ENCODE measurements around the gene KCNJ15. TPM values are rescaled to one million over a fixed set of nuclear protein-coding genes. Genes with fewer than 3 reads are reported as not detected.

Gene KCNJ15
- total RNA-seq, 3 donors from 2014 or later (not counting 1 experiment from before 2014, with no cell fraction given): 1.9 TPM; not detected in 2

DNA sequence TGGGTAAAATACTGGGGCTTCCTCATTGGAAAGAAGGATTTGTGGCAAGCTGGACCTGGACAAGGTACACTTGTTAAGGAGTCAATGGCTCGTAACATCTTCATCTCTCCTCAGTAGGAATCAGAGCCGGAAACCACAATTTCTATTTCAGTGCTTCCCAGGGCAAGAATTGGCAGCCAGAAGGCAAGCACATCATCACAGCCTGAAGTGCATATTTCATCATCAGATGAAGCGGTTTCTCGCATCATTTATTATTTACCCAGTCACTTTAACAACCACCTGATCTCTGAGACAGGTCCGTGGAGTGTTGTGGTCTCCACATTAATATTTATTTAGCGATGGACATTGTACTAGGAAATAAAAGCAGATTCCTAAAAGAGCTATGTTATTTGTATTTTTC, 55.0 kb downstream of the KCNJ15 start:
- Histone ChIP-seq H3K4me3 (ENCODE audit: low read length) (no peak overlapping the region), H3K4me1 (ENCODE audit: control insufficient read depth, insufficient read depth, low read length) (no peaks in the 10 kb centered on the region), H3K9me3 (ENCODE audit: control insufficient read depth, insufficient read depth, low read length) (no peaks in the 10 kb centered on the region), H3K36me3 (ENCODE audit: control insufficient read depth, insufficient read depth, low read length) (no peaks in the 10 kb centered on the region), H3K27me3 (ENCODE audit: control insufficient read depth, insufficient read depth, low read length) (no peaks in the 10 kb centered on the region), H3K27ac (ENCODE audit: low read length) (no peak overlapping the region)
- Mint-ChIP-seq H3K36me3 (no peaks in the 10 kb centered on the region), H3K9me3 (no peaks in the 10 kb centered on the region), H3K27me3 (ENCODE audit: low read depth in 2 of 2) (peaks cover 17 to 29% of the 10 kb centered on the region in 2 donors), H3K4me3 (no peak overlapping the region), H3K27ac (no peak overlapping the region), H3K4me1 (no peaks in the 10 kb centered on the region)
- intact Hi-C loops (cut with micrococcal nuclease): no loop called here
- WGBS (ENCODE audit: insufficient coverage): 80% methylated on average over 6 of the region's 6 CpGs
- TF ChIP-seq CTCF (IDR thresholded peaks at IDR 0.05): no peak
- no peak for DNase-seq
- ATAC-seq: no peak

- Mint-ChIP-seq H3K27me3 (ENCODE audit: low read depth in 2 of 2) (peaks cover 17 to 29% of the 10 kb centered on the region in 2 donors), H3K4me1 (no peaks in the 10 kb centered on the region), H3K27ac (no peak overlapping the region), H3K9me3 (no peaks in the 10 kb centered on the region), H3K36me3 (no peaks in the 10 kb centered on the region), H3K4me3 (no peak overlapping the region)
- TF ChIP-seq CTCF (IDR thresholded peaks at IDR 0.05): no peak
- no peak for DNase-seq
- Histone ChIP-seq H3K27me3 (ENCODE audit: control insufficient read depth, insufficient read depth, low read length) (no peaks in the 10 kb centered on the region), H3K4me3 (ENCODE audit: low read length) (no peak overlapping the region), H3K9me3 (ENCODE audit: control insufficient read depth, insufficient read depth, low read length) (no peaks in the 10 kb centered on the region), H3K4me1 (ENCODE audit: control insufficient read depth, insufficient read depth, low read length) (no peaks in the 10 kb centered on the region), H3K36me3 (ENCODE audit: control insufficient read depth, insufficient read depth, low read length) (no peaks in the 10 kb centered on the region), H3K27ac (ENCODE audit: low read length) (no peak overlapping the region)
- ATAC-seq: no peak
- intact Hi-C loops (cut with micrococcal nuclease): no loop called here
- WGBS (ENCODE audit: insufficient coverage): 86% methylated on average over 1 of the region's 1 CpG
These were observed 56.0 kb downstream of the KCNJ15 start for GRCh38 chr21:38312822-38313221.

GRCh38 chr21:38314558-38314957, 57.8 kb downstream of the KCNJ15 start:
- Mint-ChIP-seq H3K4me1 (no peaks in the 10 kb centered on the region), H3K27ac (no peak overlapping the region), H3K9me3 (no peaks in the 10 kb centered on the region), H3K36me3 (no peaks in the 10 kb centered on the region), H3K27me3 (ENCODE audit: low read depth in 2 of 2) (peaks cover 17 to 29% of the 10 kb centered on the region in 2 donors), H3K4me3 (no peak overlapping the region)
- intact Hi-C loops (cut with micrococcal nuclease): no loop called here
- Histone ChIP-seq H3K27ac (ENCODE audit: low read length) (no peak overlapping the region), H3K4me3 (ENCODE audit: low read length) (no peak overlapping the region), H3K27me3 (ENCODE audit: control insufficient read depth, insufficient read depth, low read length) (no peaks in the 10 kb centered on the region), H3K36me3 (ENCODE audit: control insufficient read depth, insufficient read depth, low read length) (no peaks in the 10 kb centered on the region), H3K9me3 (ENCODE audit: control insufficient read depth, insufficient read depth, low read length) (no peaks in the 10 kb centered on the region), H3K4me1 (ENCODE audit: control insufficient read depth, insufficient read depth, low read length) (no peaks in the 10 kb centered on the region)
- 89% methylated on average over 3 of the region's 3 CpGs for WGBS (ENCODE audit: insufficient coverage)
- no peak for TF ChIP-seq CTCF (IDR thresholded peaks at IDR 0.05)
- DNase-seq (no peak), ATAC-seq (no peak)

DNA sequence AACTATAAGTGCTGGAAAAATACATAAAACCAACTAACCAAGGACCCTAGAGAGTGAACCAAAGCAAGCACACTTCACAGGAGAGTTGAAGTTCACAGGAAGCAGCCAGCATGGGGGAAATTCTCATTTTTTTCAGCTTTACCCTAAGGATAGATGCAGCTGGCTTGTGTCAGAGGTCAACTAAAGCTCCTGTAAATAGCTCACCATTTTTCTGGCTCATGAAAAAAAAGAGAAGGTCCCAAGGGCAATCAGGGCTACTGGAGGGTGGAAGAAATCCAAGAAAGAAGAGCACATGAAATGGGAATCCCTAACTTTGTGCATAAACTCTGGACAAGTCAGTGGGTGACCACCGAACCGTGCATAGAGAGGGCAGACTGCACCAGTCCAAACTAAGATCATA, 58.3 kb downstream of the KCNJ15 start:
- no peak for ATAC-seq
- Mint-ChIP-seq H3K4me3 (no peak overlapping the region), H3K27me3 (ENCODE audit: low read depth in 2 of 2) (peaks cover 17 to 29% of the 10 kb centered on the region in 2 donors), H3K27ac (no peak overlapping the region), H3K4me1 (no peaks in the 10 kb centered on the region), H3K9me3 (no peaks in the 10 kb centered on the region), H3K36me3 (no peaks in the 10 kb centered on the region)
- DNase-seq: no peak
- H3K4me1 ChIP-seq (ENCODE audit: control insufficient read depth, insufficient read depth, low read length): no peaks in the 10 kb centered on the region
- no peak for TF ChIP-seq CTCF (IDR thresholded peaks at IDR 0.05)
- H3K4me3 ChIP-seq (ENCODE audit: low read length): no peak overlapping the region
- no peaks in the 10 kb centered on the region for H3K27me3 ChIP-seq (ENCODE audit: control insufficient read depth, insufficient read depth, low read length)
- no peak overlapping the region for H3K27ac ChIP-seq (ENCODE audit: low read length)
- no peaks in the 10 kb centered on the region for H3K36me3 ChIP-seq (ENCODE audit: control insufficient read depth, insufficient read depth, low read length)
- 82% methylated on average over 2 of the region's 2 CpGs for WGBS (ENCODE audit: insufficient coverage)
- intact Hi-C loops (cut with micrococcal nuclease): no loop called here
- no peaks in the 10 kb centered on the region for H3K9me3 ChIP-seq (ENCODE audit: control insufficient read depth, insufficient read depth, low read length)
